Endothelial cell of umbilical vein (primary cell): ENCODE data around the gene EXOC3.

ENCODE experiments used
- EZH2 ChIP-seq: IDR thresholded peaks from 2 replicates; pipeline ENCODE4 v1.6.1; 2012; ENCODE audit warnings: borderline replicate concordance, low read depth, mild to moderate bottlenecking, moderate library complexity, low read length, inconsistent platforms; ENCODE audit not compliant: severe bottlenecking
- FOS ChIP-seq: IDR thresholded peaks from 2 replicates; pipeline ENCODE4 v1.6.1; 2011; ENCODE audit warnings: mild to moderate bottlenecking, low read length, moderate library complexity, borderline replicate concordance; ENCODE audit not compliant: insufficient read depth
- POLR2A ChIP-seq: IDR thresholded peaks from 2 replicates; pipeline ENCODE4 v1.6.1; 2012; ENCODE audit warnings: low read depth, mild to moderate bottlenecking, control low read depth, low read length
- TF ChIP-seq, protein P1 (sequence below), 2 donors: IDR thresholded peaks; 1 replicate in 1 of 2; 2 replicates in 1 of 2; pipeline ENCODE4 v1.5.1; 2011; ENCODE audit warnings: low read length in 2 of 2, mild to moderate bottlenecking in 2 of 2, moderate library complexity in 2 of 2, control low read depth in 1 of 2, inconsistent platforms in 1 of 2, low read depth in 1 of 2; ENCODE audit not compliant: insufficient read depth in 1 of 2; ENCODE audit errors: extremely low read depth in 1 of 2

DNA sequence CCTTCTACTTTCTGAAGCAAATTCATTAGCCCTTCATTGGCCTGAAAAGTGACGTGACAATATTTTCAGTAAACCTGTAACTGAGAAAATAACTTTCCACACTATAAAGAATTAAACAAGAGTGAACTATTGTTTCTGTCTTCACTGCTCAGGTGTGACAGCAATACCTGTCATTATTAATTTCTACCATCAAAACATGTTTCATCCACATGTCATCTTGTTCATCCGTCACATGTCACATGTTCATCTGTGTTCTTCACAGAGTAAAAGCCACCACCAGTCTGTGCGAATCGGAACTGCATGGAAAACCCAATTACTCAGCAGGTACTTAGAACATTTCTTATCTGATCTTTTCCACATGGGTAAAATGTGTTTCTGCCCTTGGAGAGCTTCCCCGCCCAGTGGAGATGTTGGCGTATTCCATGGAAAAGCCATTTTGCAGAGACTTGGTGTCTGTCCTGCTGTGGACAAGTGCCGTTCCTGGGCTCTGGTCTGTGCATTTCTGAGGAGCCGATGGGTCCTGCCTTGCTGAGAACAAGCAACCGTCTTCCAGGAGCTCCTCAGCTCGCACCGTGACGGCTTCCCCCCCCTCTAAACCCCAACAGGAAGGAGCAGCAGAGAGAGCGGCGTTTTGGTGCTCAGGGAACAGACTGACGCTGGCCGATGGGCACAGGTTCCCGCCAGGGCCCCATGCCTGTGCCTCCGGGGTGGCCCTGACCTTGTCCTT is 10.6 kb upstream of the EXOC3 start:
- TF ChIP-seq FOS (no peak), POLR2A (no peak), EZH2 (no peak)
- TF ChIP-seq, protein P1, sequence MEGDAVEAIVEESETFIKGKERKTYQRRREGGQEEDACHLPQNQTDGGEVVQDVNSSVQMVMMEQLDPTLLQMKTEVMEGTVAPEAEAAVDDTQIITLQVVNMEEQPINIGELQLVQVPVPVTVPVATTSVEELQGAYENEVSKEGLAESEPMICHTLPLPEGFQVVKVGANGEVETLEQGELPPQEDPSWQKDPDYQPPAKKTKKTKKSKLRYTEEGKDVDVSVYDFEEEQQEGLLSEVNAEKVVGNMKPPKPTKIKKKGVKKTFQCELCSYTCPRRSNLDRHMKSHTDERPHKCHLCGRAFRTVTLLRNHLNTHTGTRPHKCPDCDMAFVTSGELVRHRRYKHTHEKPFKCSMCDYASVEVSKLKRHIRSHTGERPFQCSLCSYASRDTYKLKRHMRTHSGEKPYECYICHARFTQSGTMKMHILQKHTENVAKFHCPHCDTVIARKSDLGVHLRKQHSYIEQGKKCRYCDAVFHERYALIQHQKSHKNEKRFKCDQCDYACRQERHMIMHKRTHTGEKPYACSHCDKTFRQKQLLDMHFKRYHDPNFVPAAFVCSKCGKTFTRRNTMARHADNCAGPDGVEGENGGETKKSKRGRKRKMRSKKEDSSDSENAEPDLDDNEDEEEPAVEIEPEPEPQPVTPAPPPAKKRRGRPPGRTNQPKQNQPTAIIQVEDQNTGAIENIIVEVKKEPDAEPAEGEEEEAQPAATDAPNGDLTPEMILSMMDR (IDR thresholded peaks at IDR 0.05; ENCODE audit: extremely low read depth in 1 of 2, insufficient read depth in 1 of 2, low read depth in 1 of 2, low read length in 2 of 2), result no peak
